ENCODE results near the gene MYPOP. TPM values are rescaled to one million over a fixed set of nuclear protein-coding genes. Genes with fewer than 3 reads are reported as not detected.

Gene MYPOP
- total and polyA plus RNA-seq, 2 experiments from 2014 or later = 3.1 to 3.5 TPM

- H3K4me1 ChIP-seq (ENCODE audit: insufficient read depth) = no peaks in the 10 kb centered on the region
- H4K20me1 ChIP-seq (ENCODE audit: insufficient read depth, poor library complexity, severe bottlenecking) = no peaks in the 10 kb centered on the region
- TF ChIP-seq EZH2 (IDR thresholded peaks at IDR 0.05; ENCODE audit: borderline replicate concordance) (no peak), EZH2phosphoT487 (IDR thresholded peaks at IDR 0.05; ENCODE audit: low read depth, severe bottlenecking, unreplicated experiment) (no peak)
- WGBS (ENCODE audit: low lambda C conversion rate, missing lambda C conversion rate) = 75% methylated on average over 5 of the region's 5 CpGs
- no peak overlapping the region for H3K4me3 ChIP-seq
- H3K9me2 ChIP-seq (replicated peaks; ENCODE audit: insufficient read depth) = no peaks in the 10 kb centered on the region
- H3K79me2 ChIP-seq = no peaks in the 10 kb centered on the region
- H3K9me3 ChIP-seq (ENCODE audit: low read depth) = no peaks in the 10 kb centered on the region
- H3K4me2 ChIP-seq = no peak overlapping the region
- no peaks in the 10 kb centered on the region for H3K27me3 ChIP-seq
- H2AFZ ChIP-seq = no peak overlapping the region
- DNase-seq (ENCODE audit: low spot score) = no peak
- H3K27ac ChIP-seq = no peak overlapping the region
- H3K36me3 ChIP-seq (replicated peaks; ENCODE audit: insufficient read depth, low read depth) = no peaks in the 10 kb centered on the region
Measured at GRCh38 chr19:45908956-45909355, 6.5 kb upstream of the MYPOP start.

GRCh38 chr19:45906221-45906620 is 3.8 kb upstream of the MYPOP start:
- Histone ChIP-seq H3K27ac (no peak overlapping the region), H4K20me1 (ENCODE audit: insufficient read depth, poor library complexity, severe bottlenecking) (no peaks in the 10 kb centered on the region), H3K9me2 (replicated peaks; ENCODE audit: insufficient read depth) (no peaks in the 10 kb centered on the region), H3K4me1 (ENCODE audit: insufficient read depth) (peaks cover 8% of the 10 kb centered on the region), H3K27me3 (no peaks in the 10 kb centered on the region), H3K79me2 (peaks cover 5% of the 10 kb centered on the region), H3K4me3 (no peak overlapping the region), H2AFZ (no peak overlapping the region), H3K36me3 (replicated peaks; ENCODE audit: insufficient read depth, low read depth) (no peaks in the 10 kb centered on the region), H3K4me2 (no peak overlapping the region), H3K9me3 (ENCODE audit: low read depth) (no peaks in the 10 kb centered on the region)
- 87% methylated on average over 3 of the region's 3 CpGs for WGBS (ENCODE audit: low lambda C conversion rate, missing lambda C conversion rate)
- DNase-seq (ENCODE audit: low spot score) = no peak
- TF ChIP-seq EZH2 (IDR thresholded peaks at IDR 0.05; ENCODE audit: borderline replicate concordance) (no peak), EZH2phosphoT487 (IDR thresholded peaks at IDR 0.05; ENCODE audit: low read depth, severe bottlenecking, unreplicated experiment) (no peak)
- TF ChIP-seq, protein P1, sequence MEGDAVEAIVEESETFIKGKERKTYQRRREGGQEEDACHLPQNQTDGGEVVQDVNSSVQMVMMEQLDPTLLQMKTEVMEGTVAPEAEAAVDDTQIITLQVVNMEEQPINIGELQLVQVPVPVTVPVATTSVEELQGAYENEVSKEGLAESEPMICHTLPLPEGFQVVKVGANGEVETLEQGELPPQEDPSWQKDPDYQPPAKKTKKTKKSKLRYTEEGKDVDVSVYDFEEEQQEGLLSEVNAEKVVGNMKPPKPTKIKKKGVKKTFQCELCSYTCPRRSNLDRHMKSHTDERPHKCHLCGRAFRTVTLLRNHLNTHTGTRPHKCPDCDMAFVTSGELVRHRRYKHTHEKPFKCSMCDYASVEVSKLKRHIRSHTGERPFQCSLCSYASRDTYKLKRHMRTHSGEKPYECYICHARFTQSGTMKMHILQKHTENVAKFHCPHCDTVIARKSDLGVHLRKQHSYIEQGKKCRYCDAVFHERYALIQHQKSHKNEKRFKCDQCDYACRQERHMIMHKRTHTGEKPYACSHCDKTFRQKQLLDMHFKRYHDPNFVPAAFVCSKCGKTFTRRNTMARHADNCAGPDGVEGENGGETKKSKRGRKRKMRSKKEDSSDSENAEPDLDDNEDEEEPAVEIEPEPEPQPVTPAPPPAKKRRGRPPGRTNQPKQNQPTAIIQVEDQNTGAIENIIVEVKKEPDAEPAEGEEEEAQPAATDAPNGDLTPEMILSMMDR (IDR thresholded peaks at IDR 0.05; ENCODE audit: poor library complexity) = no peak

- Histone ChIP-seq H3K27me3 (no peaks in the 10 kb centered on the region), H4K20me1 (ENCODE audit: insufficient read depth, poor library complexity, severe bottlenecking) (peaks cover 6% of the 10 kb centered on the region), H3K4me3 (no peak overlapping the region), H3K9me3 (ENCODE audit: low read depth) (no peaks in the 10 kb centered on the region), H3K4me1 (ENCODE audit: insufficient read depth) (peaks cover 17% of the 10 kb centered on the region), H2AFZ (no peak overlapping the region), H3K4me2 (no peak overlapping the region), H3K36me3 (replicated peaks; ENCODE audit: insufficient read depth, low read depth) (no peaks in the 10 kb centered on the region), H3K27ac (no peak overlapping the region), H3K9me2 (replicated peaks; ENCODE audit: insufficient read depth) (no peaks in the 10 kb centered on the region), H3K79me2 (peaks cover 17% of the 10 kb centered on the region)
- 86% methylated on average over 10 of the region's 10 CpGs for WGBS (ENCODE audit: low lambda C conversion rate, missing lambda C conversion rate)
- TF ChIP-seq, protein P1 (IDR thresholded peaks at IDR 0.05; ENCODE audit: poor library complexity) = no peak
- no peak for TF ChIP-seq EZH2 (IDR thresholded peaks at IDR 0.05; ENCODE audit: borderline replicate concordance)
- TF ChIP-seq EZH2phosphoT487 (IDR thresholded peaks at IDR 0.05; ENCODE audit: low read depth, severe bottlenecking, unreplicated experiment) = no peak
- DNase-seq (ENCODE audit: low spot score) = no peak
Measured at GRCh38 chr19:45905011-45905410, 2.6 kb upstream of the MYPOP start.

DNA sequence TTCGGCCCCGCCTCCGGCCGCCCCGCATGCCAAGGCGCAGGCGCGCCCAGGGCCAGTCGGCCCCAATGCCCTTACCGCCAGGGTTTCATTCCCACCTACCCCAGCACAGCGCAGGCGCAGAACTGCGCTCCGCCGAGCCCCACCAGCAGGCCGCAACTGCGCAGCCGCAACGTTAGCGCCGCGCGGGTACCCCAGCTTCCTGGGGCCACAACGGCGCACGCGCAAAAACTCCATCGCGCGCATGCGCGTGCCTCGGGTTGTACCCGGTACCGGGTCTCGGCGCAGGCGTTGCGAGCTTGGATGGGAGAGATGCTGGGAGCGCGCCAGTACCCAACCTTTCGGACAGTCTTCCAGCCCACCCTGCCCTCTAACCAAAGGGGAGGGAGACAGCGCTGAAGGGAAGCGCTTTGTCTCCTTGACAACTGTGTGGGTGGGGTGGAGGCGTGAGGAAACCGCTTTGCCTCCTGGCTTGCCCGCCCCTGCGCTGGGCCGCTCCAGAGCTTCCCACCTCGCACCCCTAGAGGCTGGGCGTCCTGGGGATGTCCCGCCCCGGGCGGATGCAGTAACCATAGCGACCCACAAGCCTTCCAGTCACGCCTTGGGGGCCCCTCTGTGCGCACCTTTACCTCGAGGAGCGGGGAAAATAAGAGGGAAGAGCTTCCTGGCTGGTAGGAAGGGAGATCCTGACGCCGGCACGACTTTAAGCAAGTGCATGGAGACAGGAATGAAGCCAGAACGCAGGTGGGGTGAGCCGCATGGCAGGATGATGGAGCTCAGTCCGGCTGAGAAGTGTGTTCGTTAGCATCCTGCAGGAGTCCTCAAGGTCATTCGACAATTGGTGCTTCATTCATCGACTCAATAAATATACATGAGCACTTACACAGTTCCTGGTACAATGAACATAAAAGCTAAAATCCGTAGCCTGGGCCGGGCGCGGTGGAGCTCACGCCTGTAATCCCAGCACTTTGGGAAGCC is 525 bp upstream of the MYPOP start:
- Histone ChIP-seq H3K4me2 (peak overlapping the region; percentile 97), H4K20me1 (ENCODE audit: insufficient read depth, poor library complexity, severe bottlenecking) (peaks cover 6% of the 10 kb centered on the region), H3K4me3 (peak overlapping the region; percentile 31), H3K36me3 (replicated peaks; ENCODE audit: insufficient read depth, low read depth) (no peaks in the 10 kb centered on the region), H3K9me3 (ENCODE audit: low read depth) (no peaks in the 10 kb centered on the region), H3K27ac (no peak overlapping the region), H3K4me1 (ENCODE audit: insufficient read depth) (peaks cover 17% of the 10 kb centered on the region), H3K27me3 (no peaks in the 10 kb centered on the region), H2AFZ (peak overlapping the region; percentile 34), H3K9me2 (replicated peaks; ENCODE audit: insufficient read depth) (no peaks in the 10 kb centered on the region), H3K79me2 (peaks cover 28% of the 10 kb centered on the region)
- TF ChIP-seq, protein P1 (IDR thresholded peaks at IDR 0.05; ENCODE audit: poor library complexity) = no peak
- TF ChIP-seq EZH2phosphoT487 (IDR thresholded peaks at IDR 0.05; ENCODE audit: low read depth, severe bottlenecking, unreplicated experiment) (no peak), EZH2 (IDR thresholded peaks at IDR 0.05; ENCODE audit: borderline replicate concordance) (no peak)
- peak; percentile 99 for DNase-seq (ENCODE audit: low spot score)
- WGBS (ENCODE audit: low lambda C conversion rate, missing lambda C conversion rate) = 6% methylated on average over 66 of the region's 73 CpGs

Data from hepatocyte (in vitro differentiated cells).